ENCODE measurements around the gene HOMER3.

GRCh38 chr19:18972851-18973250 lies 31.8 kb upstream of the HOMER3 start:
- TF ChIP-seq POLR2A (IDR thresholded peaks at IDR 0.05) (no peak), CTCF (IDR thresholded peaks at IDR 0.05) (no peak), POLR2AphosphoS5 (IDR thresholded peaks at IDR 0.05) (no peak)
